DND-41 (cell line): ENCODE measurements around the gene PRDX5.

Experiments used
- ATAC-seq: fragments of 200-7000 bp; cut with Tn5 transposase; 3 replicates; pipeline ENCODE4 v1.9.1; 2021; ENCODE audit warnings: low read depth; ENCODE audit not compliant: insufficient read depth
- DNase-seq: peaks from one replicate; pipeline ENCODE4 v3.0.0-alpha.2; 2020
- H2AFZ ChIP-seq: 2 replicates; pipeline ENCODE4 v1.6.0; 2012; ENCODE audit warnings: low read depth, low read length
- H3K27ac ChIP-seq: 2 replicates; pipeline ENCODE4 v1.5.1; 2012; ENCODE audit warnings: low read length, inconsistent platforms
- H3K27me3 ChIP-seq: fragments of 200-600 bp; sonication (generic); 2 replicates; pipeline ENCODE4 v1.6.0; 2012; ENCODE audit warnings: low read length, mild to moderate bottlenecking, inconsistent platforms; ENCODE audit not compliant: insufficient read depth, poor library complexity
- H3K36me3 ChIP-seq: 2 replicates; pipeline ENCODE4 v1.5.1; 2012; ENCODE audit warnings: low read length, inconsistent platforms; ENCODE audit not compliant: insufficient read depth
- H3K4me1 ChIP-seq: 2 replicates; pipeline ENCODE4 v1.5.1; 2012; ENCODE audit warnings: mild to moderate bottlenecking, low read length; ENCODE audit not compliant: insufficient read depth
- H3K4me2 ChIP-seq: 2 replicates; pipeline ENCODE4 v1.6.0; 2012; ENCODE audit warnings: mild to moderate bottlenecking, moderate library complexity, low read length, inconsistent platforms; ENCODE audit not compliant: insufficient read depth
- H3K4me3 ChIP-seq, 2 experiments: fragments of 200-600 bp in 1 of 2; shearing (Covaris generic) in 1 of 2; 2 replicates each; pipeline ENCODE4 v1.5.1; 2012 to 2016; ENCODE audit warnings: inconsistent platforms in 2 of 2, low read length in 2 of 2, mild to moderate bottlenecking in 2 of 2, low read depth in 1 of 2, moderate library complexity in 1 of 2
- H3K79me2 ChIP-seq: 2 replicates; pipeline ENCODE4 v1.6.0; 2012; ENCODE audit warnings: low read length, inconsistent platforms; ENCODE audit not compliant: insufficient read depth
- H3K9ac ChIP-seq: 2 replicates; pipeline ENCODE4 v1.6.0; 2012; ENCODE audit warnings: low read depth, mild to moderate bottlenecking, inconsistent platforms, low read length, moderate library complexity
- H3K9me3 ChIP-seq: 2 replicates; pipeline ENCODE4 v1.5.1; 2012; ENCODE audit warnings: low read length, moderate library complexity, mild to moderate bottlenecking, inconsistent platforms; ENCODE audit not compliant: insufficient read depth, severe bottlenecking
- H4K20me1 ChIP-seq: 2 replicates; pipeline ENCODE4 v1.6.0; 2012; ENCODE audit warnings: low read length; ENCODE audit not compliant: insufficient read depth
- EZH2 ChIP-seq: IDR thresholded peaks from 3 replicates; pipeline ENCODE4 v1.6.1; 2012; ENCODE audit warnings: borderline replicate concordance, low read depth, mild to moderate bottlenecking, moderate library complexity, low read length, inconsistent platforms; ENCODE audit not compliant: severe bottlenecking
- TF ChIP-seq, protein P1 (sequence below): IDR thresholded peaks from 2 replicates; pipeline ENCODE4 v1.5.1; 2012; ENCODE audit warnings: borderline replicate concordance, low read length, moderate library complexity, mild to moderate bottlenecking; ENCODE audit not compliant: poor library complexity, severe bottlenecking; ENCODE audit errors: extremely low read depth

The PRDX5 gene

DNA sequence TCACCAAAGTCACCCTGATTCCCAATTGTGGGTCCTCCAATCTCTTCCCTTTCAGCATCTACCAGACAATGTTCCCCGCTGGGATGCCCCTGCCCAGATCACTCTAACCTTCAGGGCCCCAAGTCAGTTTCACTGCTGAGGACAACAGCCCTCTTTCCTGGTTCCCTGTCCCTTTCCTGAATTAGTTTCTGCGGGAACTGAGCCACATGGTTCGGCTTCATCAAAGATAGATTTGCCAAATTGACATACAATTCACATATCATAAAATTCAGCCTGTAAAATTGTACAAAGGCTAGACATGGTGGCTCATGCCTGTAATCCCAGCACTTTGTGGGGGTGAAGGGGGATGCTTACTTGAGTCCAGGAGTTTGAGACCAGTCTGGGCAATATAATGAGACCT is 10.1 kb downstream of the PRDX5 start:
- Histone ChIP-seq H3K4me2 (no peak overlapping the region), H3K36me3 (no peaks in the 10 kb centered on the region), H3K9me3 (no peaks in the 10 kb centered on the region), H3K4me1 (peaks cover 7% of the 10 kb centered on the region), H4K20me1 (peaks cover 3% of the 10 kb centered on the region), H2AFZ (no peak overlapping the region), H3K79me2 (no peaks in the 10 kb centered on the region), H3K4me3 (no peak overlapping the region), H3K9ac (no peak overlapping the region), H3K27me3 (no peaks in the 10 kb centered on the region), H3K27ac (no peak overlapping the region)
- TF ChIP-seq, protein P1, sequence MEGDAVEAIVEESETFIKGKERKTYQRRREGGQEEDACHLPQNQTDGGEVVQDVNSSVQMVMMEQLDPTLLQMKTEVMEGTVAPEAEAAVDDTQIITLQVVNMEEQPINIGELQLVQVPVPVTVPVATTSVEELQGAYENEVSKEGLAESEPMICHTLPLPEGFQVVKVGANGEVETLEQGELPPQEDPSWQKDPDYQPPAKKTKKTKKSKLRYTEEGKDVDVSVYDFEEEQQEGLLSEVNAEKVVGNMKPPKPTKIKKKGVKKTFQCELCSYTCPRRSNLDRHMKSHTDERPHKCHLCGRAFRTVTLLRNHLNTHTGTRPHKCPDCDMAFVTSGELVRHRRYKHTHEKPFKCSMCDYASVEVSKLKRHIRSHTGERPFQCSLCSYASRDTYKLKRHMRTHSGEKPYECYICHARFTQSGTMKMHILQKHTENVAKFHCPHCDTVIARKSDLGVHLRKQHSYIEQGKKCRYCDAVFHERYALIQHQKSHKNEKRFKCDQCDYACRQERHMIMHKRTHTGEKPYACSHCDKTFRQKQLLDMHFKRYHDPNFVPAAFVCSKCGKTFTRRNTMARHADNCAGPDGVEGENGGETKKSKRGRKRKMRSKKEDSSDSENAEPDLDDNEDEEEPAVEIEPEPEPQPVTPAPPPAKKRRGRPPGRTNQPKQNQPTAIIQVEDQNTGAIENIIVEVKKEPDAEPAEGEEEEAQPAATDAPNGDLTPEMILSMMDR: no peak
- no peak for TF ChIP-seq EZH2
- DNase-seq (no peak), ATAC-seq (no peak)

DNA sequence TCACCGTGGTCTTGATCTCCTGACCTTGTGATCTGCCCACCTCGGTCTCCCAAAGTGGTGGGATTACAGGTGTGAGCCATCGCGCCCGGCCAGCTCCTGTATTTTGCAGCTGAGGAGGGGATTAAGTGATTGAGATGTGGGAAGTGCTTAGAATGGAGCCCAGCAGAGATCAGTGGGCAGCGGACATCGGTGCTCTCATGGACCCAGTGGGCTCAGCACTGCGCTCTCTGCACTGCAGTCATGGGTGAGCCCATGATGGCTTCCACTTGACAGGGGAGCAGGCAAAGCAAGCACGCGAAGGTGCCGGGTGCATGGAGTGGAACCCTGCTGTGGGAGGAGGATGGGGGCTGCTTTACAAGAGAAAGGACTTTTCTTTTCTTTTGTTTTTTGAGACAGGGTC is 13.0 kb downstream of the PRDX5 start:
- Histone ChIP-seq H2AFZ (no peak overlapping the region), H3K79me2 (no peaks in the 10 kb centered on the region), H3K27ac (no peak overlapping the region), H3K36me3 (no peaks in the 10 kb centered on the region), H3K9ac (no peak overlapping the region), H3K4me2 (no peak overlapping the region), H3K27me3 (no peaks in the 10 kb centered on the region), H3K9me3 (no peaks in the 10 kb centered on the region), H3K4me3 (no peak overlapping the region), H3K4me1 (no peaks in the 10 kb centered on the region), H4K20me1 (no peaks in the 10 kb centered on the region)
- no peak for TF ChIP-seq EZH2
- TF ChIP-seq, protein P1: no peak
- DNase-seq (no peak), ATAC-seq (no peak)

DNA sequence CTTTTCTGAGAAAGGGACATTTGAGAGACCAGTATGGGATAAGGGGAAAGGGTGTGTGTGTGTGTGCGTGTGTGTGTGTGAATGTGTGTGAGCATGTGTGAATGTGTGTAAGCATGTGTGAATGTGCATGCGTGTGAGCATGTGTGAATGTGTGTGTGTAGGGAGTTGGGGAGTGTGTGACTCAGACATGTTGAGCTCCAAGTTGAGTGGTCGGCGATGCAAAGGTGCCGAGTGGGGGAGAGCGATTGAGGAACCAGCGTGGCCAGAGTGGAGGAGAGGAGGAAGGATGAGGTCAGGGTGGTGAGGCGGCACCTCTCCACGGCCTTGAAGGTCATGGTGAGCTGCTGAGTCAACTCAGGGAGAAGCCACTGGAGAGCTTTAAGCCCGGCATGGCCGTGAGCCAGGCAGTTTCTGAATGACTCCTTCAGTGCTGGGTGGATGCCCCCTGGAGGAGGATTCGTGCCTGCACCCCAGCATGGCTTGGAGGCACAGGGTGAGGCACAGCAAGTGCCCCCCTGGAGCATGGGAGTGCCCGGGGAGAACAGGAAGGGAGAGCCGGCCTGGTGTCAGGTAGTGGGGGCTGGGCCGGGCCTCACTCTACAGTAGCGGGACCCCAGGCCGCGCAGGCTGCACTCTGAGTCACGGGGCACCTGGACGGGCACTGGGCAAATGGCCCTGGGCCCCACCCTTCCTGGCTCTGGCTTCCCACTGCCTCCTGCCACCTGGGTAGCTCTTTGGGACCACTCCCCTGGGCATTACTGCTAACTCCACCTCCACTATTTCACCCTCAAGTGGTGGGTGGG is 13.8 kb downstream of the PRDX5 start:
- TF ChIP-seq, protein P1: peak; percentile 50
- no peak for TF ChIP-seq EZH2
- Histone ChIP-seq H3K27ac (no peak overlapping the region), H4K20me1 (no peaks in the 10 kb centered on the region), H3K4me1 (no peaks in the 10 kb centered on the region), H2AFZ (no peak overlapping the region), H3K9me3 (no peaks in the 10 kb centered on the region), H3K9ac (no peak overlapping the region), H3K36me3 (no peaks in the 10 kb centered on the region), H3K79me2 (no peaks in the 10 kb centered on the region), H3K4me2 (no peak overlapping the region), H3K27me3 (no peaks in the 10 kb centered on the region), H3K4me3 (no peak overlapping the region)
- peak; percentile 65; the same call in 2 of the 3 replicates for ATAC-seq
- peak; percentile 31 for DNase-seq
